H1 (cell line): ENCODE measurements around the gene MS4A6A. TPM values are rescaled to one million over a fixed set of nuclear protein-coding genes. Genes with fewer than 3 reads are reported as not detected.

Source experiments
- CTCF ChIA-PET: fragments of 300-600 bp; sonication (Branson Sonifier 250); formaldehyde crosslinking; loops from one replicate; lab custom pipeline; 2021; ENCODE audit not compliant: partially characterized antibody; lab: Charles Lee
- POLR2A ChIA-PET: fragments of 300-600 bp; sonication (Branson Sonifier 250); formaldehyde crosslinking; loops from one replicate; lab custom pipeline; 2021; ENCODE audit warnings: inconsistent platforms; ENCODE audit not compliant: partially characterized antibody; lab: Charles Lee
- DNase-seq, 2 experiments: peaks; one replicate each; pipeline versions ENCODE4 v3.0.0 to v3.0.0-alpha.2; 2010 to 2022; ENCODE audit warnings: low spot score in 2 of 2, low read depth in 1 of 2, mixed read lengths in 1 of 2
- FAIRE-seq: peaks from 2 replicates; lab custom pipeline; 2011; peaks lifted over from hg19 to GRCh38; lab: Jason Lieb, UNC
- H2AFZ ChIP-seq: 2 replicates; pipeline ENCODE4 v1.8.1; 2012; ENCODE audit warnings: low read length, inconsistent platforms
- H2AK5ac ChIP-seq: 2 replicates; pipeline ENCODE4 v1.6.1; 2013; ENCODE audit warnings: low read depth, low read length
- H2BK120ac ChIP-seq: replicated peaks from 2 replicates; pipeline ENCODE3; 2013; ENCODE audit warnings: low read depth, low read length, inconsistent platforms
- H2BK12ac ChIP-seq: 2 replicates; pipeline ENCODE4 v1.6.1; 2013; ENCODE audit warnings: low read depth, low read length
- H2BK15ac ChIP-seq: 2 replicates; pipeline ENCODE4 v1.6.1; 2013; ENCODE audit warnings: low read length
- H2BK20ac ChIP-seq: 2 replicates; pipeline ENCODE4 v1.6.1; 2013; ENCODE audit warnings: low read length
- H2BK5ac ChIP-seq: 2 replicates; pipeline ENCODE4 v1.6.1; 2013; ENCODE audit warnings: low read depth, low read length
- H3K14ac ChIP-seq: 2 replicates; pipeline ENCODE4 v1.6.1; 2013; ENCODE audit warnings: inconsistent platforms; ENCODE audit not compliant: insufficient read length
- H3K18ac ChIP-seq: 2 replicates; pipeline ENCODE4 v1.6.1; 2013; ENCODE audit warnings: low read length; ENCODE audit errors: extremely low read depth
- H3K23ac ChIP-seq: 2 replicates; pipeline ENCODE4 v1.6.1; 2013; ENCODE audit warnings: inconsistent platforms; ENCODE audit not compliant: insufficient read length
- H3K23me2 ChIP-seq: 2 replicates; pipeline ENCODE4 v1.6.1; 2013; ENCODE audit warnings: low read depth, low read length
- H3K27ac ChIP-seq: 2 replicates; pipeline ENCODE4 v1.6.1; 2011; ENCODE audit warnings: low read depth, low read length, inconsistent platforms
- H3K27me3 ChIP-seq, 4 experiments: replicated peaks in 1 of 4; 1 replicate in 1 of 4; 2 replicates in 3 of 4; pipeline versions ENCODE4 v1.6.1 to v1.8.1; 2011 to 2013; ENCODE audit warnings: low read length in 3 of 4, mild to moderate bottlenecking in 3 of 4, inconsistent platforms in 2 of 4, mixed read lengths in 2 of 4, moderate library complexity in 1 of 4; ENCODE audit not compliant: control insufficient read depth in 3 of 4, insufficient read depth in 3 of 4; ENCODE audit errors: extremely low read depth in 1 of 4
- H3K36me3 ChIP-seq, 4 experiments: 2 replicates each; pipeline versions ENCODE4 v1.6.1 to v1.8.1; 2011 to 2013; ENCODE audit warnings: mild to moderate bottlenecking in 4 of 4, low read length in 3 of 4, moderate library complexity in 2 of 4, control low read depth in 1 of 4, inconsistent platforms in 1 of 4; ENCODE audit not compliant: insufficient read depth in 4 of 4, control insufficient read depth in 2 of 4
- H3K4ac ChIP-seq: replicated peaks from 2 replicates; pipeline ENCODE3; 2013; ENCODE audit warnings: low read length, low read depth, mixed read lengths, inconsistent platforms; ENCODE audit not compliant: insufficient read length
- H3K4me1 ChIP-seq, 4 experiments: replicated peaks in 1 of 4; 1 replicate in 1 of 4; 2 replicates in 3 of 4; pipeline versions ENCODE4 v1.6.1 to v1.8.1; 2011 to 2013; ENCODE audit warnings: low read length in 3 of 4, inconsistent platforms in 2 of 4, mixed read lengths in 1 of 4; ENCODE audit not compliant: insufficient read depth in 4 of 4, control insufficient read depth in 3 of 4
- H3K4me2 ChIP-seq, 2 experiments: 2 replicates each; pipeline versions ENCODE4 v1.6.1 to v1.8.1; 2011 to 2013; ENCODE audit warnings: low read depth in 2 of 2, low read length in 2 of 2, control low read depth in 1 of 2, inconsistent platforms in 1 of 2, mild to moderate bottlenecking in 1 of 2; ENCODE audit not compliant: insufficient read depth in 1 of 2
- H3K4me3 ChIP-seq, 4 experiments: fragments of 200-600, 300-600 bp in 1 of 4; sonication (generic), shearing (Covaris generic), sonication (Bioruptor Twin) in 1 of 4; 2 replicates each; pipeline versions ENCODE4 v1.5.1 to v1.8.1; 2011 to 2016; ENCODE audit warnings: low read length in 4 of 4, low read depth in 3 of 4, control low read depth in 2 of 4, inconsistent platforms in 2 of 4, mild to moderate bottlenecking in 2 of 4, mixed read lengths in 1 of 4, moderate library complexity in 1 of 4; ENCODE audit not compliant: insufficient read depth in 2 of 4; ENCODE audit errors: extremely low read depth in 1 of 4
- H3K56ac ChIP-seq: replicated peaks from 2 replicates; pipeline ENCODE3; 2013; ENCODE audit warnings: low read depth, mild to moderate bottlenecking, mixed read lengths, low read length, inconsistent platforms; ENCODE audit not compliant: insufficient read length
- H3K79me1 ChIP-seq: 2 replicates; pipeline ENCODE4 v1.6.1; 2013; ENCODE audit warnings: low read depth, low read length, control low read depth
- H3K79me2 ChIP-seq, 2 experiments: 2 replicates each; pipeline versions ENCODE4 v1.6.1 to v1.8.1; 2012 to 2013; ENCODE audit warnings: low read length in 2 of 2, mild to moderate bottlenecking in 2 of 2, inconsistent platforms in 1 of 2; ENCODE audit not compliant: insufficient read depth in 2 of 2, control insufficient read depth in 1 of 2
- H3K9ac ChIP-seq, 4 experiments: replicated peaks in 1 of 4; 1 replicate in 1 of 4; 2 replicates in 3 of 4; pipeline versions ENCODE4 v1.6.1 to v1.8.1; 2011 to 2013; ENCODE audit warnings: low read depth in 3 of 4, low read length in 3 of 4, control low read depth in 2 of 4, mild to moderate bottlenecking in 2 of 4, moderate library complexity in 2 of 4, inconsistent platforms in 1 of 4; ENCODE audit errors: extremely low read depth in 1 of 4
- H3K9me3 ChIP-seq, 2 experiments: 2 replicates each; pipeline versions ENCODE4 v1.6.1 to v1.8.1; 2012 to 2013; ENCODE audit warnings: mild to moderate bottlenecking in 2 of 2, moderate library complexity in 2 of 2, control low read depth in 1 of 2, inconsistent platforms in 1 of 2, low read depth in 1 of 2, low read length in 1 of 2, mixed read lengths in 1 of 2; ENCODE audit not compliant: insufficient read depth in 2 of 2
- H4K20me1 ChIP-seq, 2 experiments: replicated peaks in 1 of 2; 2 replicates each; pipeline versions ENCODE3 to v1.8.1; 2011 to 2013; ENCODE audit warnings: inconsistent platforms in 2 of 2, low read length in 2 of 2, mild to moderate bottlenecking in 1 of 2; ENCODE audit not compliant: insufficient read depth in 2 of 2, control insufficient read depth in 1 of 2
- H4K5ac ChIP-seq: 2 replicates; pipeline ENCODE4 v1.6.1; 2013; ENCODE audit warnings: low read length, low read depth, mixed read lengths, inconsistent platforms; ENCODE audit not compliant: insufficient read length
- H4K8ac ChIP-seq: 2 replicates; pipeline ENCODE4 v1.8.0; 2013; ENCODE audit warnings: mild to moderate bottlenecking, moderate library complexity, low read length, inconsistent platforms; ENCODE audit not compliant: insufficient read depth; ENCODE audit errors: extremely low read depth
- H4K91ac ChIP-seq: replicated peaks from 2 replicates; pipeline ENCODE3; 2013; ENCODE audit warnings: low read length, mixed read lengths, inconsistent platforms; ENCODE audit not compliant: insufficient read length
- SIRT6 ChIP-seq: IDR thresholded peaks from one replicate; pipeline ENCODE4 v1.7.1; 2012; ENCODE audit warnings: low read length, inconsistent platforms
- WGBS, 2 experiments: shearing (Covaris generic) in 1 of 2; methylation state at CpG; one replicate each; pipeline versions ENCODE4 v1.1.6 to v1.1.7; 2013 to 2015; ENCODE audit warnings: low lambda C conversion rate in 2 of 2, mixed read lengths in 2 of 2, inconsistent platforms in 1 of 2, low coverage in 1 of 2, missing lambda C conversion rate in 1 of 2; ENCODE audit not compliant: insufficient replicate concordance in 2 of 2, insufficient coverage in 1 of 2, insufficient read length in 1 of 2; ENCODE audit errors: extremely low coverage in 1 of 2, missing lambda C conversion rate in 1 of 2; 5-methylcytosine and 5-hydroxymethylcytosine counted together
- polyA plus RNA-seq, 7 experiments: library from polyadenylated mRNA; depleted of rRNA in 3 of 7; stranded (reverse) in 5 of 7; unstranded in 2 of 7; fragments of >200 nt in 5 of 7; fragments of 200-250 nt in 2 of 7; gene quantifications; 1 replicate in 5 of 7; 2 replicates in 1 of 7; 4 replicates in 1 of 7; pipeline versions ENCODE4 v1.2.1 to v1.2.3, GENCODE V29; 2011 to 2013; ENCODE audit warnings: missing spikeins in 2 of 7, mixed read lengths in 2 of 7
- total RNA-seq: library from RNA; stranded (reverse); fragmentation: NEBNext Ultra II Directional; extraction: Animal tissue kit (Norgen Biotek cat#: 25700); gene quantifications from 2 replicates; pipeline ENCODE4 v1.2.1, GENCODE V29; 2021

The MS4A6A gene
- total and polyA plus RNA-seq, 2 of the 8 experiments (the other 6 are each of a cell fraction or from before 2014, with no cell fraction given) = not detected

DNA sequence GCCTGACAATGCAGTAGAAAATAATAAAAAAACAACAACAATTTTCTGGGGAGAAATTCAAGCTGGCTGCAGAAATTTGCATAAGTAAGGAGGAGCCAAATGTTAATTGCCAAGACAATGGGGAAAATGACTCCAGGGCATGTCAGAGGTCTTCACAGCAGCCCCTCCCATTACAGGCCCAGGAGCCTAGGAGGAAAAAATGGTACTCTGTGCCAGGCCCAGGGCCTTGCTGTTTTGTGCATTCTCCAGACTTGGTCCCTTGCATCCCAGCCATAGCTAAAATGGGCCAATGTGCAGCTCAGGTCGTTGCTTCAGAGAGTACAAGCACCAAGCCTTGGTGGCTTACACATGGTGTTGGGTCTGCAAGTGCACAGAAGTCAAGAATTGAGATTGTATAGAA lies 49.0 kb downstream of the MS4A6A start:
- Histone ChIP-seq H3K23me2 (no peaks in the 10 kb centered on the region), H3K27ac (no peak overlapping the region), H3K14ac (no peak overlapping the region), H2BK120ac (no peak overlapping the region), H4K20me1 (no peaks in the 10 kb centered on the region), H3K4me1 (no peaks in the 10 kb centered on the region), H2BK5ac (no peak overlapping the region), H2AK5ac (no peak overlapping the region), H2BK20ac (no peak overlapping the region), H3K79me1 (no peaks in the 10 kb centered on the region), H3K9ac (no peak overlapping the region), H4K5ac (no peak overlapping the region), H3K79me2 (no peaks in the 10 kb centered on the region), H2BK12ac (no peak overlapping the region), H3K23ac (no peak overlapping the region), H3K27me3 (no peaks in the 10 kb centered on the region), H3K4ac (no peak overlapping the region), H3K36me3 (no peaks in the 10 kb centered on the region), H3K4me2 (no peak overlapping the region), H3K18ac (no peak overlapping the region), H4K8ac (no peak overlapping the region), H3K4me3 (no peak overlapping the region), H3K9me3 (peaks cover 9 to 13% of the 10 kb centered on the region in 2 experiments), H2AFZ (no peak overlapping the region), H3K56ac (no peak overlapping the region), H4K91ac (no peak overlapping the region), H2BK15ac (no peak overlapping the region)
- ChIA-PET CTCF (no interaction called here), POLR2A (no interaction called here)
- DNase-seq (no peak), FAIRE-seq (no peak)
- no peak for TF ChIP-seq SIRT6
- WGBS, 2 experiments = 38% methylated on average over 1 of the region's 1 CpG; no CpG with 5 or more reads in 1 of the 2 experiments
